H9 (cell line): Measurements from ENCODE around the gene OBI1. TPM values are rescaled to one million over a fixed set of nuclear protein-coding genes. Genes with fewer than 3 reads are reported as not detected.

Experiments
- DNase-seq: peaks from one replicate; pipeline ENCODE4 v3.0.0-alpha.2; 2017
- H2AFZ ChIP-seq: one replicate; pipeline ENCODE4 v1.6.1; 2013; ENCODE audit warnings: mild to moderate bottlenecking, low read length, control low read depth, moderate library complexity
- H2AK5ac ChIP-seq: 2 replicates; pipeline ENCODE4 v1.6.1; 2013; ENCODE audit warnings: low read length, control low read depth, mixed read lengths; ENCODE audit not compliant: insufficient read length
- H2BK120ac ChIP-seq: one replicate; pipeline ENCODE4 v1.6.1; 2013; ENCODE audit warnings: low read depth, mild to moderate bottlenecking, low read length, control low read depth, inconsistent platforms; ENCODE audit not compliant: poor library complexity, severe bottlenecking
- H2BK12ac ChIP-seq: 2 replicates; pipeline ENCODE4 v1.6.1; 2013; ENCODE audit warnings: low read length, control low read depth, mixed read lengths, low read depth; ENCODE audit not compliant: insufficient read length
- H2BK15ac ChIP-seq: 2 replicates; pipeline ENCODE4 v1.6.1; 2013; ENCODE audit warnings: low read depth, low read length, control low read depth
- H2BK20ac ChIP-seq: one replicate; pipeline ENCODE4 v1.6.1; 2013; ENCODE audit warnings: low read depth, mild to moderate bottlenecking, low read length, control low read depth, inconsistent platforms; ENCODE audit not compliant: poor library complexity, severe bottlenecking
- H2BK5ac ChIP-seq: 2 replicates; pipeline ENCODE4 v1.6.1; 2013; ENCODE audit warnings: low read length, control low read depth, mixed read lengths; ENCODE audit not compliant: insufficient read length
- H3K14ac ChIP-seq: 2 replicates; pipeline ENCODE4 v1.6.1; 2013; ENCODE audit warnings: low read length, control low read depth; ENCODE audit not compliant: insufficient read depth
- H3K18ac ChIP-seq: 2 replicates; pipeline ENCODE4 v1.6.1; 2013; ENCODE audit warnings: low read depth, mild to moderate bottlenecking, mixed read lengths, low read length, control low read depth; ENCODE audit not compliant: insufficient read length
- H3K23ac ChIP-seq: 2 replicates; pipeline ENCODE4 v1.6.1; 2013; ENCODE audit warnings: low read length, control low read depth, mixed read lengths, low read depth; ENCODE audit not compliant: insufficient read length
- H3K23me2 ChIP-seq: 2 replicates; pipeline ENCODE4 v1.6.1; 2013; ENCODE audit warnings: low read depth, mild to moderate bottlenecking, mixed read lengths, low read length, control low read depth; ENCODE audit not compliant: insufficient read length, poor library complexity, severe bottlenecking
- H3K27ac ChIP-seq: 2 replicates; pipeline ENCODE4 v1.5.1; 2013; ENCODE audit warnings: low read length, control low read depth, mixed read lengths, low read depth; ENCODE audit not compliant: insufficient read length
- H3K27me3 ChIP-seq: 2 replicates; pipeline ENCODE4 v1.6.1; 2013; ENCODE audit warnings: low read length, control low read depth, inconsistent platforms; ENCODE audit not compliant: insufficient read depth
- H3K4ac ChIP-seq: 2 replicates; pipeline ENCODE4 v1.6.1; 2013; ENCODE audit warnings: low read depth, mild to moderate bottlenecking, control low read depth, inconsistent platforms, low read length, moderate library complexity
- H3K4me1 ChIP-seq: 2 replicates; pipeline ENCODE4 v1.6.1; 2013; ENCODE audit warnings: low read length, control low read depth, inconsistent platforms; ENCODE audit not compliant: insufficient read depth
- H3K4me2 ChIP-seq: 2 replicates; pipeline ENCODE4 v1.6.1; 2013; ENCODE audit warnings: low read length, control low read depth, mixed read lengths; ENCODE audit not compliant: insufficient read length, insufficient read depth
- H3K56ac ChIP-seq: 2 replicates; pipeline ENCODE4 v1.6.1; 2013; ENCODE audit warnings: low read depth, mild to moderate bottlenecking, mixed read lengths, low read length, control low read depth; ENCODE audit not compliant: insufficient read length
- H3K79me1 ChIP-seq: 2 replicates; pipeline ENCODE4 v1.6.1; 2013; ENCODE audit warnings: low read depth, mild to moderate bottlenecking, moderate library complexity, low read length, control low read depth, inconsistent platforms; ENCODE audit not compliant: insufficient read depth, poor library complexity, severe bottlenecking
- H3K79me2 ChIP-seq: 2 replicates; pipeline ENCODE4 v1.6.1; 2013; ENCODE audit warnings: low read length, control low read depth, inconsistent platforms; ENCODE audit not compliant: insufficient read depth
- H3K9ac ChIP-seq: 2 replicates; pipeline ENCODE4 v1.6.1; 2013; ENCODE audit warnings: low read length, control low read depth, mixed read lengths; ENCODE audit not compliant: insufficient read length; ENCODE audit errors: extremely low read depth
- H3K9me3 ChIP-seq: one replicate; pipeline ENCODE4 v1.6.1; 2013; ENCODE audit warnings: low read depth, low read length, inconsistent platforms; ENCODE audit not compliant: control insufficient read depth
- H3T11ph ChIP-seq: one replicate; pipeline ENCODE4 v1.6.1; 2013; ENCODE audit warnings: mild to moderate bottlenecking, low read length, control low read depth, inconsistent platforms
- H4K20me1 ChIP-seq: one replicate; pipeline ENCODE4 v1.6.1; 2013; ENCODE audit not compliant: control insufficient read depth, insufficient read length, insufficient read depth
- H4K5ac ChIP-seq: 2 replicates; pipeline ENCODE4 v1.6.1; 2013; ENCODE audit warnings: low read depth, mild to moderate bottlenecking, mixed read lengths, low read length, control low read depth; ENCODE audit not compliant: insufficient read length
- H4K8ac ChIP-seq: replicated peaks from 2 replicates; pipeline ENCODE4 v1.6.1; 2013; ENCODE audit warnings: low read length, control low read depth, mixed read lengths, low read depth; ENCODE audit not compliant: insufficient read length
- H4K91ac ChIP-seq: 2 replicates; pipeline ENCODE4 v1.6.1; 2013; ENCODE audit warnings: low read depth, mild to moderate bottlenecking, moderate library complexity, mixed read lengths, low read length, control low read depth; ENCODE audit not compliant: insufficient read length
- H3K27ac Mint-ChIP-seq, 3 experiments: 2 replicates in 2 of 3; 3 replicates in 1 of 3; pipeline ENCODE4 v1.8.0; 2020 to 2021; ENCODE audit warnings: mixed read lengths in 3 of 3, mild to moderate bottlenecking in 1 of 3, moderate library complexity in 1 of 3
- H3K27me3 Mint-ChIP-seq: 2 replicates; pipeline ENCODE4 v1.8.0; 2021; ENCODE audit warnings: low read depth, mild to moderate bottlenecking, moderate library complexity, mixed read lengths
- H3K36me3 Mint-ChIP-seq, 3 experiments: 2 replicates in 2 of 3; 3 replicates in 1 of 3; pipeline ENCODE4 v1.8.0; 2020 to 2021; ENCODE audit warnings: low read depth in 3 of 3, mixed read lengths in 3 of 3; ENCODE audit not compliant: insufficient read depth in 1 of 3
- H3K4me1 Mint-ChIP-seq, 2 experiments: 2 replicates each; pipeline ENCODE4 v1.8.0; 2020; ENCODE audit warnings: mixed read lengths in 2 of 2
- H3K4me3 Mint-ChIP-seq, 2 experiments: 2 replicates in 1 of 2; 3 replicates in 1 of 2; pipeline ENCODE4 v1.8.0; 2020 to 2021; ENCODE audit warnings: mild to moderate bottlenecking in 2 of 2, mixed read lengths in 2 of 2, moderate library complexity in 1 of 2
- H3K9me3 Mint-ChIP-seq, 2 experiments: 2 replicates in 1 of 2; 3 replicates in 1 of 2; pipeline ENCODE4 v1.8.0; 2020; ENCODE audit warnings: mild to moderate bottlenecking in 2 of 2, mixed read lengths in 2 of 2, moderate library complexity in 1 of 2
- CTCF ChIP-seq: fragments of 200-600 bp; sonication (generic); conservative IDR thresholded peaks from 3 replicates; pipeline ENCODE4 v1.8.0; 2021; ENCODE audit warnings: antibody characterized with exemption, mild to moderate bottlenecking
- WGBS: extraction: QIAGEN DNeasy Blood & Tissue Kit; methylation state at CpG from one replicate; pipeline ENCODE4 v1.1.7; 2013; ENCODE audit warnings: missing lambda C conversion rate, low lambda C conversion rate, mixed read lengths; ENCODE audit not compliant: insufficient read length; ENCODE audit errors: extremely low coverage; 5-methylcytosine and 5-hydroxymethylcytosine counted together
- total RNA-seq: library from RNA; stranded (reverse); gene quantifications from 2 replicates; pipeline ENCODE4 v1.2.1, GENCODE V29; 2021

The OBI1 gene
- total RNA-seq, 1 experiment from 2014 or later = 24.4 TPM

GRCh38 chr13:78572459-78572858 lies 86.5 kb downstream of the OBI1 start:
- Histone ChIP-seq H4K91ac (no peak overlapping the region), H3K79me2 (no peaks in the 10 kb centered on the region), H3K4ac (no peak overlapping the region), H3K23ac (no peak overlapping the region), H3T11ph (no peak overlapping the region), H3K56ac (no peak overlapping the region), H3K9me3 (no peaks in the 10 kb centered on the region), H3K4me1 (no peaks in the 10 kb centered on the region), H4K5ac (no peak overlapping the region), H2BK20ac (no peak overlapping the region), H2BK15ac (no peak overlapping the region), H3K27me3 (no peaks in the 10 kb centered on the region), H3K79me1 (no peaks in the 10 kb centered on the region), H2BK12ac (no peak overlapping the region), H3K4me2 (no peak overlapping the region), H2AK5ac (no peak overlapping the region), H3K23me2 (no peaks in the 10 kb centered on the region), H2AFZ (no peak overlapping the region), H3K18ac (no peak overlapping the region), H2BK120ac (no peak overlapping the region), H4K20me1 (no peaks in the 10 kb centered on the region), H4K8ac (no peak overlapping the region), H3K14ac (no peak overlapping the region), H2BK5ac (no peak overlapping the region), H3K9ac (no peak overlapping the region), H3K27ac (no peak overlapping the region)
- Mint-ChIP-seq H3K9me3 (no peaks in the 10 kb centered on the region), H3K4me3 (no peak overlapping the region), H3K27me3 (peaks cover 1% of the 10 kb centered on the region; the same call in 1 of the 2 replicates), H3K36me3 (no peaks in the 10 kb centered on the region), H3K27ac (no peak overlapping the region), H3K4me1 (no peaks in the 10 kb centered on the region)
- TF ChIP-seq CTCF = no peak
- WGBS = no CpG with 5 or more reads among the region's 5 CpGs
- DNase-seq = no peak
